NCI-H345 treated with DMSO at 0.1 percent for 48 hours (cell line): ENCODE measurements around the gene GRK4.
"Not testable (repeated sequence)": the region's sequence is repeated elsewhere in the genome, so short reads cannot be mapped to it uniquely, and the experiment has no call there.

Experiments
- DNase-seq: peaks from one replicate; lab custom pipeline; 2025; ENCODE audit not compliant: unreplicated experiment; lab: John Stamatoyannopoulos, UW

The GRK4 gene

GRCh38 chr4:2963175-2963965, at the start of gene GRK4, which contains the start of gene NOP14:
Gene GRK4 (plus strand): TSS chr4:2963571. CDS start chr4:2964071, 500 bp downstream.
Gene NOP14 (minus strand): TSS chr4:2963406. CDS start chr4:2963319, 87 bp downstream.
- peak; percentile 81 for DNase-seq

- DNase-seq: no peak
Measured at GRCh38 chr4:2914256-2915126, 48.9 kb upstream of the GRK4 start.

- no peak for DNase-seq
Measured at GRCh38 chr4:2915789-2916188, 47.6 kb upstream of the GRK4 start.

- DNase-seq: not testable (repeated sequence)
Measured at GRCh38 chr4:2916696-2917095, 46.7 kb upstream of the GRK4 start.

- DNase-seq: not testable (repeated sequence)
Measured at GRCh38 chr4:2918300-2918699, 45.1 kb upstream of the GRK4 start.

- DNase-seq: not testable (repeated sequence)
Measured at GRCh38 chr4:2918714-2919113, 44.7 kb upstream of the GRK4 start.

GRCh38 chr4:2922453-2923101, 40.8 kb upstream of the GRK4 start:
- not testable (repeated sequence) for DNase-seq

- DNase-seq: no peak
Measured at GRCh38 chr4:2923141-2923551, 40.2 kb upstream of the GRK4 start.

- DNase-seq: no peak
Measured at GRCh38 chr4:2923668-2924173, 39.6 kb upstream of the GRK4 start.

GRCh38 chr4:2924286-2924685, 39.1 kb upstream of the GRK4 start:
- no peak for DNase-seq

GRCh38 chr4:2924765-2925301, 38.5 kb upstream of the GRK4 start:
- DNase-seq: no peak

- no peak for DNase-seq
Measured at GRCh38 chr4:2925496-2925895, 37.9 kb upstream of the GRK4 start.

GRCh38 chr4:2925931-2926860, 37.2 kb upstream of the GRK4 start:
- DNase-seq: no peak

GRCh38 chr4:2927016-2927695, 36.2 kb upstream of the GRK4 start:
- no peak for DNase-seq

- DNase-seq: no peak
Measured at GRCh38 chr4:2927696-2928075, 35.7 kb upstream of the GRK4 start.

GRCh38 chr4:2928242-2929176, 34.9 kb upstream of the GRK4 start:
- no peak for DNase-seq

GRCh38 chr4:2929469-2929868, 33.9 kb upstream of the GRK4 start:
- no peak for DNase-seq

- DNase-seq: no peak
Measured at GRCh38 chr4:2930135-2930757, 33.1 kb upstream of the GRK4 start.
